Naive thymus-derived CD4-positive, alpha-beta T cell (primary cell): ENCODE data around the gene TPGS1. TPM values are rescaled to one million over a fixed set of nuclear protein-coding genes. Genes with fewer than 3 reads are reported as not detected.
"Not testable (repeated sequence)": the region's sequence is repeated elsewhere in the genome, so short reads cannot be mapped to it uniquely, and the experiment has no call there.

Experiments
- ATAC-seq: fragments of 150-1000 bp; cut with Tn5 transposase; 2 replicates; pipeline ENCODE4 v1.10.0; 2021; ENCODE audit warnings: mild to moderate bottlenecking, moderate library complexity
- CTCF ChIA-PET: fragments of 350-600 bp; sonication (Branson Sonifier 250); formaldehyde crosslinking; loops from one replicate; lab custom pipeline; 2021; ENCODE audit warnings: antibody characterized with exemption; lab: Charles Lee
- POLR2A ChIA-PET: fragments of 350-600 bp; sonication (Branson Sonifier 250); formaldehyde crosslinking; loops from one replicate; lab custom pipeline; 2021; ENCODE audit warnings: antibody characterized with exemption, inconsistent platforms; lab: Charles Lee
- DNase-seq, 9 donors: peaks; one replicate each; pipeline versions ENCODE4 v3.0.0 to v3.0.0-alpha.2; 2020 to 2022; ENCODE audit warnings: mixed read lengths in 1 of 9
- H3K27ac ChIP-seq: one replicate; pipeline ENCODE4 v1.7.0; 2013; ENCODE audit warnings: mild to moderate bottlenecking, low read depth, low read length, moderate library complexity
- H3K27me3 ChIP-seq, 2 donors: one replicate each; pipeline ENCODE4 v1.7.0; 2013; ENCODE audit warnings: low read length in 2 of 2, mild to moderate bottlenecking in 2 of 2, moderate library complexity in 2 of 2; ENCODE audit not compliant: control insufficient read depth in 2 of 2, insufficient read depth in 2 of 2
- H3K36me3 ChIP-seq, 3 experiments: 1 replicate in 2 of 3; 2 replicates in 1 of 3; pipeline ENCODE4 v1.7.0; 2013; ENCODE audit warnings: low read length in 3 of 3, mild to moderate bottlenecking in 3 of 3, moderate library complexity in 1 of 3; ENCODE audit not compliant: insufficient read depth in 3 of 3, control insufficient read depth in 2 of 3
- H3K4me1 ChIP-seq, 2 donors: one replicate each; pipeline ENCODE4 v1.7.0; 2013; ENCODE audit warnings: low read length in 2 of 2, mild to moderate bottlenecking in 2 of 2, moderate library complexity in 1 of 2; ENCODE audit not compliant: control insufficient read depth in 2 of 2, insufficient read depth in 2 of 2
- H3K4me3 ChIP-seq: 2 replicates; pipeline ENCODE4 v1.7.0; 2013; ENCODE audit warnings: mild to moderate bottlenecking, low read length
- H3K9me3 ChIP-seq, 3 experiments: 1 replicate in 2 of 3; 2 replicates in 1 of 3; pipeline ENCODE4 v1.7.0; 2013; ENCODE audit warnings: low read length in 3 of 3; ENCODE audit not compliant: control insufficient read depth in 2 of 3
- H3K27ac Mint-ChIP-seq, 9 donors: one replicate each; pipeline ENCODE4 v1.8.0; 2020 to 2022; ENCODE audit warnings: mixed read lengths in 9 of 9, mild to moderate bottlenecking in 8 of 9, moderate library complexity in 5 of 9, inconsistent platforms in 2 of 9
- H3K27me3 Mint-ChIP-seq, 5 donors: one replicate each; pipeline ENCODE4 v1.8.0; 2021 to 2022; ENCODE audit warnings: mixed read lengths in 5 of 5, mild to moderate bottlenecking in 1 of 5
- H3K36me3 Mint-ChIP-seq, 5 donors: one replicate each; pipeline ENCODE4 v1.8.0; 2020 to 2022; ENCODE audit warnings: mixed read lengths in 5 of 5, mild to moderate bottlenecking in 3 of 5, inconsistent platforms in 1 of 5
- H3K4me1 Mint-ChIP-seq, 7 donors: one replicate each; pipeline ENCODE4 v1.8.0; 2020 to 2022; ENCODE audit warnings: mixed read lengths in 7 of 7, mild to moderate bottlenecking in 3 of 7, inconsistent platforms in 1 of 7
- H3K4me3 Mint-ChIP-seq, 10 donors: one replicate each; pipeline ENCODE4 v1.8.0; 2020 to 2022; ENCODE audit warnings: mild to moderate bottlenecking in 10 of 10, mixed read lengths in 10 of 10, moderate library complexity in 6 of 10, inconsistent platforms in 2 of 10
- H3K9me3 Mint-ChIP-seq, 11 donors: one replicate each; pipeline ENCODE4 v1.8.0; 2020 to 2022; ENCODE audit warnings: mixed read lengths in 11 of 11, mild to moderate bottlenecking in 4 of 11, inconsistent platforms in 1 of 11, moderate library complexity in 1 of 11
- intact Hi-C, 2 donors: fragments of 100-400 bp; cut with micrococcal nuclease; formaldehyde crosslinking; loops; one replicate each; pipeline ENCODE4 v1.15.1; 2023
- polyA plus RNA-seq, 2 donors: library from polyadenylated mRNA; unstranded; fragments of 300-500 nt; fragmentation: Illumina TruSeq; gene quantifications; one replicate each; pipeline ENCODE4 v1.2.3, GENCODE V29; 2021
- total RNA-seq, 6 experiments: library from RNA in 5 of 6; stranded (reverse) in 5 of 6; gene quantifications; 1 replicate in 5 of 6; 2 replicates in 1 of 6; pipeline ENCODE4 v1.2.3 and lab custom pipeline; 2021 to 2026

TPGS1 gene
- total and polyA plus RNA-seq, 7 experiments from 2014 or later = 21.6 to 36.4 (median 24.2) TPM

GRCh38 chr19:478976-479375 is 28.3 kb upstream of the TPGS1 start:
- H3K4me1 ChIP-seq = no peaks in the 10 kb centered on the region
- Mint-ChIP-seq H3K4me1 (peaks cover 6 to 16% (median 11%) of the 10 kb centered on the region in 7 donors), H3K27me3 (peaks cover 0 to 14% (median 5%) of the 10 kb centered on the region in 5 donors), H3K4me3 (no peak overlapping the region), H3K9me3 (peaks cover 0 to 21% (median 9%) of the 10 kb centered on the region in 11 donors), H3K27ac (peak overlapping the region in 1 of 9 donors; percentile 28), H3K36me3 (peaks cover 0 to 14% (median 0%) of the 10 kb centered on the region in 5 donors)
- H3K36me3 ChIP-seq = no peaks in the 10 kb centered on the region
- DNase-seq = no peak
- CTCF ChIA-PET = no interaction called here
- H3K27me3 ChIP-seq = peaks cover 0 to 4% of the 10 kb centered on the region in 2 donors
- POLR2A ChIA-PET = no interaction called here
- H3K9me3 ChIP-seq = peaks cover 0 to 13% (median 0%) of the 10 kb centered on the region in 3 experiments
- no peak for ATAC-seq
- no peak overlapping the region for H3K4me3 ChIP-seq
- H3K27ac ChIP-seq = no peak overlapping the region
- intact Hi-C loops = no loop called here

- ChIA-PET POLR2A (no interaction called here), CTCF (no interaction called here)
- Mint-ChIP-seq H3K27ac (peak overlapping the region in 8 of 9 donors; percentile 83 to 93 (median 90)), H3K4me1 (peaks cover 6 to 16% (median 10%) of the 10 kb centered on the region in 7 donors), H3K9me3 (peaks cover 0 to 21% (median 9%) of the 10 kb centered on the region in 11 donors), H3K36me3 (peaks cover 0 to 14% (median 0%) of the 10 kb centered on the region in 5 donors), H3K27me3 (peaks cover 0 to 19% (median 7%) of the 10 kb centered on the region in 5 donors), H3K4me3 (peak overlapping the region in 9 of 10 donors; percentile 43 to 81 (median 77))
- H3K4me1 ChIP-seq = no peaks in the 10 kb centered on the region
- H3K27me3 ChIP-seq = peaks cover 0 to 4% of the 10 kb centered on the region in 2 donors
- no peak overlapping the region for H3K27ac ChIP-seq
- intact Hi-C loops = loop anchor here in 1 of 2 donors (1.0 kb wide), 1 partner anchor 26 kb away; no protein-coding TSS in a partner anchor
- no peak overlapping the region for H3K4me3 ChIP-seq
- peak; percentile 56 for ATAC-seq
- peak in 5 of 9 donors; percentile 35 to 47 (median 45) for DNase-seq
- H3K36me3 ChIP-seq = no peaks in the 10 kb centered on the region
- peaks cover 0 to 13% (median 0%) of the 10 kb centered on the region in 3 experiments for H3K9me3 ChIP-seq
Observed at GRCh38 chr19:480016-480855, 27.1 kb upstream of the TPGS1 start.

GRCh38 chr19:481100-481499 is 26.2 kb upstream of the TPGS1 start:
- Mint-ChIP-seq H3K4me3 (peak overlapping the region in 4 of 10 donors; percentile 15 to 81 (median 50)), H3K27ac (peak overlapping the region in 7 of 9 donors; percentile 32 to 90 (median 85)), H3K4me1 (peaks cover 6 to 16% (median 10%) of the 10 kb centered on the region in 7 donors), H3K36me3 (peaks cover 0 to 14% (median 0%) of the 10 kb centered on the region in 5 donors), H3K27me3 (peaks cover 0 to 24% (median 11%) of the 10 kb centered on the region in 5 donors), H3K9me3 (peaks cover 0 to 21% (median 9%) of the 10 kb centered on the region in 11 donors)
- intact Hi-C loops, H3K4me1 ChIP-seq, H3K36me3 ChIP-seq, CTCF ChIA-PET, H3K4me3 ChIP-seq, DNase-seq, H3K27ac ChIP-seq, ATAC-seq, POLR2A ChIA-PET, H3K27me3 ChIP-seq: not testable (repeated sequence)
- peaks cover 0 to 13% (median 0%) of the 10 kb centered on the region in 3 experiments for H3K9me3 ChIP-seq

GRCh38 chr19:482186-483041 is 24.9 kb upstream of the TPGS1 start:
- Histone ChIP-seq H3K27me3 (peaks cover 0 to 4% of the 10 kb centered on the region in 2 donors), H3K4me1 (no peaks in the 10 kb centered on the region), H3K4me3 (no peak overlapping the region), H3K36me3 (no peaks in the 10 kb centered on the region), H3K9me3 (peaks cover 0 to 13% (median 0%) of the 10 kb centered on the region in 3 experiments), H3K27ac (no peak overlapping the region)
- intact Hi-C loops = no loop called here
- DNase-seq = no peak
- H3K27me3 Mint-ChIP-seq = peaks cover 0 to 26% (median 11%) of the 10 kb centered on the region in 5 donors
- ATAC-seq = no peak
- ChIA-PET CTCF (no interaction called here), POLR2A (no interaction called here)
- H3K27ac Mint-ChIP-seq = peak overlapping the region in 1 of 9 donors; percentile 36
- H3K36me3 Mint-ChIP-seq = peaks cover 0 to 14% (median 0%) of the 10 kb centered on the region in 5 donors
- H3K4me1 Mint-ChIP-seq = peaks cover 6 to 16% (median 10%) of the 10 kb centered on the region in 7 donors
- H3K4me3 Mint-ChIP-seq = peak overlapping the region in 1 of 10 donors; percentile 21
- peaks cover 0 to 21% (median 9%) of the 10 kb centered on the region in 11 donors for H3K9me3 Mint-ChIP-seq

GRCh38 chr19:483332-484072 is 23.8 kb upstream of the TPGS1 start:
- Mint-ChIP-seq H3K27me3 (peaks cover 0 to 26% (median 11%) of the 10 kb centered on the region in 5 donors), H3K9me3 (peaks cover 0 to 21% (median 9%) of the 10 kb centered on the region in 11 donors), H3K4me3 (no peak overlapping the region), H3K36me3 (peaks cover 0 to 14% (median 0%) of the 10 kb centered on the region in 5 donors), H3K27ac (no peak overlapping the region), H3K4me1 (peaks cover 6 to 20% (median 14%) of the 10 kb centered on the region in 7 donors)
- Histone ChIP-seq H3K27me3 (peaks cover 0 to 4% of the 10 kb centered on the region in 2 donors), H3K36me3 (no peaks in the 10 kb centered on the region), H3K4me3 (no peak overlapping the region), H3K9me3 (peaks cover 0 to 13% (median 0%) of the 10 kb centered on the region in 3 experiments), H3K27ac (no peak overlapping the region), H3K4me1 (no peaks in the 10 kb centered on the region)
- ATAC-seq (no peak), DNase-seq (no peak)
- intact Hi-C loops = no loop called here
- POLR2A ChIA-PET = no interaction called here
- CTCF ChIA-PET = no interaction called here
